Fibroblast of lung (primary cell): Measurements from ENCODE around the gene SLC25A46.

Experiments
- CTCF ChIP-seq, 2 donors: IDR thresholded peaks in 1 of 2; conservative IDR thresholded peaks in 1 of 2; 1 replicate in 1 of 2; 2 replicates in 1 of 2; pipeline ENCODE4 v1.5.1; 2011 to 2012; ENCODE audit warnings: low read length in 2 of 2, control low read depth in 1 of 2, inconsistent platforms in 1 of 2, low read depth in 1 of 2, mild to moderate bottlenecking in 1 of 2
- EZH2 ChIP-seq: IDR thresholded peaks from 2 replicates; pipeline ENCODE4 v1.5.1; 2012; ENCODE audit warnings: low read length, control low read depth, mild to moderate bottlenecking; ENCODE audit errors: missing control alignments

- TF ChIP-seq CTCF (conservative IDR thresholded peaks at IDR 0.05 in 1 of 2, IDR thresholded peaks at IDR 0.05 in 1 of 2; ENCODE audit: low read depth in 1 of 2, low read length in 2 of 2) (no peak), EZH2 (no peak)
Measured at GRCh38 chr5:110705349-110705748, 33.5 kb upstream of the SLC25A46 start.
